ENCODE results near the gene ARPC1B.
"Not testable (repeated sequence)": the region's sequence is repeated elsewhere in the genome, so short reads cannot be mapped to it uniquely, and the experiment has no call there.

ARPC1B gene

DNA sequence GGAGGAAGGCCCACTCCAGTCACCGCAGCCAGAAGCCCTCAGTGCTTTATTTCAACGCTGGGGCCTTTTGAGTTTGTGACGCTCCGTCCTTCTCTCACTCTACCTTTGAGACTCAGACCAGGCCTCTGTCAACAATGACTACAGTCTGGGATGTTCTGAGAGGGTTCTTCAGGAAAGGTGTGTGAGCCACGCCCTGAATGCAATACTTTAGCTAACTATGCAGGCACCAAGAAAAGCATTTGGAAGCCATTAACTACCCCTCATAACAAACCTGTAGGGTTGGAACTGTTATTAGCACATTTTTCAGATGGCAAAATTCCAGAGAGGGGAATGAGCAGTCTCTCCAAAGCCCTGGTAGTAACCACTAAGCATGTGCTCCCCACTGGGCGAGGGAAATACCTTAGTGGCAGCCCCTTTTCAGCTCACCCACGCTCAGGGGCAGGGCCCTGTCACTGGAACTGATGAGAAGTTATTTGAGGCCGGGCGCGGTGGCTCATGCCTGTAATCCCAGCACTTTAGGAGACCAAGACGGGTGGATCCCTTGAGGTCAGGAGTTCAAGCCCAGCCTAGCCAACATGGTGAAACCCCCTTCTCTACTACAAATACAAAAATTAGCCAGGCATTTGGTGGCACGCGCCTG is 5.7 kb upstream of the ARPC1B start:
- no peak for DNase-seq

DNA sequence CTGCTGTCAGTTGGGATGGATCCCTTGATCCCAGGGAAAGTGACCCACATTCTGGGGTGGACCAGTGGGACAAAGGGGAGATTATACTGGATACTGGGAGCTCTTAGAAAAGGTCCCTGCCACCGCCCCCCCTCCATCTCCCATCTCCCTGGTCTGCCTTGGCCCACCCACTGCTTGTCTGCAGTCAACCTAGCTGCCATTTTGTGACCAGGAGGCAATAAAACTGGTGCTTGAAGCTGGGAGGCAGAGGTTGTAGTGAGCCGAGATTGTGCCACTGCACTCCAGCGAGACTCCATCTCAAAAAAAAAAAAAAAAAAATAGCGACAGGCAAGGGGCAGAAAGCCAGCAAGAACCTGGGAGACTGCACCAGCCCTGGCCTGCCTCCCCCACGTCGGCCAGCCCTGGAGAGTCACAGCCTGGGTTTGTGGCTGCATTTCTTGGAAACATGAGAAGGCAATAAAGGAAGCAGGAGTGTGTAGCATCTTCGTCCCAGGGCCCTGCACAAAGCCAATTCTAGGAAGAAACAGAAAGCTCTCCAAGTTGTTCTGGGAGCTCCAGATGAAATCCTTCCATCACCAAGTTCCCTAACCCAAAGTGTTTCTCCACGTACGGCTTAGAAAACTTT is 4.7 kb upstream of the ARPC1B start:
- DNase-seq: no peak

DNA sequence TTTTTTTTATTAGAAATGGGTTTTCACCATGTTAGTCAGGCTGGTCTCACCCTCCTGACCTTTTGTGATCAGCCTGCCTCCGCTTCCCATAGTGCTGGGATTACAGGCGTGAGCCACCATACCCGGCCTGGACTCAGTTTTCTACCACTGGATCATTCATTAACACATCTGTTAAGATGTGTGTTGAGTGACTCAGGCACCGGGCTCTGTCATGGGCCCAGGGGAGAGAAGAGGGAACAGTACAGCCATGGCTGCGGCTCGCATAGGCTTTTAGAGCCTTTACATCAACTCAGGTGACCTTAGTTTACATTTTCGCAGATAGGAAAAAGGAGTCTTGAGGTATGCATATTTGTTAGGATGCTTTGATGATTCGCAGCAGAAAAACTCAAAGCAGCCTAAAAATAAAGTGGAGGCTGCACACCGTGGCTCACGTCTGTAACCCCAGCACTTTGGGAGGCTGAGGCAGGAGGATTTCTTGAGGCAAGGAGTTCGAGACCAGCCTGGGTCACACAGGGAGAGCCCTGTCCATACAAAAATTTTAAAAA is 3.1 kb upstream of the ARPC1B start:
- no peak for DNase-seq

DNA sequence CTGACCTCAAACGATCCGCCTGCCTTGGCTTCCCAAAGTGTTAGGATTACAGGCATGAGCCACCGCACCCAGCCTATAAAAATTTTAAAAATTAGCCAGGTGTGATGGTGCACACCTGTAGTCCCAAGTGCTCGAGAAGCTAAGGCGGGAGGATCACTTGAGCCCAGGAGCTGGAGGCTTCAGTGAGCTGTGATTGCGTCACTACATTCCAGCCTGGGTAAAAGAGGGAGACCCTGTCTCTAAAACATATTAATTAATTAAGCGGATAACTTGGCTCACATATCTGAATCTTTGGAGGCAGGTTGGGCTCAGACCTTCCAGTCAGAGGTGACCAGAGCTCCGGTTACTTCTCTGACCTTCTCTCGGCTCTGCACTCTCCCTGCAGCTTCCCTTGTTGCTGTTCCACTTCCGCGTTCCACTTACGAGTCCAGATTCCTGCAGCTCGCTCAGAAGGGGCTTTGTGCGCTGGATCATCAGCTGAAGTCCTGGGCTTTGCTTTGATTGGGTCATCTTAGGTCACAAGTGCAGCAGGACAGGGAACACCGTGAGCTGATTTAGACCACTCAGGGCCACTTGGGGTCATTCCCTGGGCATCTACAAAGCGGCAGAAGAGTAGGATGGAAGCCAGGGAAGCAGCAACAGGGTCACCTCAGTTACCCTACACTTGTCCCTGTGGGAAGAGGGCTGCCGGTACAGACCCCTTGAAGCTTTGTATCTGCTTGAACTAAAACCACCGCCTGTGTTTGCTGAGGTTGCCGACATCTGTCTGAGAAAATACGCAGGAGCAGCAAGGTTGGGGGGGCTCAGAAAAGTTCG is 2.0 kb upstream of the ARPC1B start:
- peak in 3 of 14 donors; percentile 10 to 16 (median 13) for DNase-seq

DNA sequence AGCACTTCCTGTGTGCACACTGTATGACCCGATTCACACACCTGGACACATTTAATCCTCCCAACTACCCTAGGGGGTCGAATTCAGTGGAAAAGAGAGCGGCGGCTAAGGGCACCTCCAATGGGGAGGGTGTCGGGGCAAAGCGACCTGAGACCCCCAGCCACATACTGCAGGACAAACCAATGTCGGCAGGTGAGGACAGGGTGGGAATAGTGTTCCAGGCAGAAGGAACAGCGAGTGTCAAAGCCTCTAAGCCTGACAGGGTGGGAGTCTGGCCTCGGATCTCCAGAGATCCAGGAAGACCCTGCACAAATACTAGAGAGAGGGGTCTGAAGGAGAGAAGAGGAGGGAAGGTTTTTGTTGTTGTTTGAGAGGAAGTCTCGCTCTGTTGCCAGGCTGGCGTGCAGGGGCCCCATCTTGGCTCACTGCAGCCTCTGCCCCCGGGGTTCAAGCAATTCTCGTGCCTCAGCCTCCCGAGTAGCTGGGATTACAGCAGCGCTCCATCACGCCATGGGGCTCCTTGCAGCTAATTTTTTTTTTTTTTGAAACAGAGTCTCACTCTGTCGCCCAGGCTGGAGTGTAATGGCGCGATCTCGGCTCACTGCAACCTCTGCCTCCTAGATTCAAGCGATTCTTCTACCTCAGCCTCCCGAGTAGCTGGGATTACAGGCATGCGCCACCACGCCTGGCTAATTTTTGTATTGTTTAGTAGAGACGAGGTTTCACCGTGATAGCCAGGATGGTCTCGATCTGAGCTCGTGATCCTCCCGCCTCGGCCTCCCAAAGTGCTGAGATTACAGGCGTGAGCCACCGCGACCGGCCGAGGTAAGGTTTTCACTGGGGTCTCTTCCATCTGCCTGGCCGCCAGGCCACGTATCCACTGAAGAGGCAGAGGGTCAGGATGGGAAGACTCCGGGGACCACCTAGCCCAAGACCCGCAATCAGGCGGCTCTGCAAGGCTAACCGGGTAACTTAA is 1.2 kb upstream of the ARPC1B start:
- DNase-seq: no peak

DNA sequence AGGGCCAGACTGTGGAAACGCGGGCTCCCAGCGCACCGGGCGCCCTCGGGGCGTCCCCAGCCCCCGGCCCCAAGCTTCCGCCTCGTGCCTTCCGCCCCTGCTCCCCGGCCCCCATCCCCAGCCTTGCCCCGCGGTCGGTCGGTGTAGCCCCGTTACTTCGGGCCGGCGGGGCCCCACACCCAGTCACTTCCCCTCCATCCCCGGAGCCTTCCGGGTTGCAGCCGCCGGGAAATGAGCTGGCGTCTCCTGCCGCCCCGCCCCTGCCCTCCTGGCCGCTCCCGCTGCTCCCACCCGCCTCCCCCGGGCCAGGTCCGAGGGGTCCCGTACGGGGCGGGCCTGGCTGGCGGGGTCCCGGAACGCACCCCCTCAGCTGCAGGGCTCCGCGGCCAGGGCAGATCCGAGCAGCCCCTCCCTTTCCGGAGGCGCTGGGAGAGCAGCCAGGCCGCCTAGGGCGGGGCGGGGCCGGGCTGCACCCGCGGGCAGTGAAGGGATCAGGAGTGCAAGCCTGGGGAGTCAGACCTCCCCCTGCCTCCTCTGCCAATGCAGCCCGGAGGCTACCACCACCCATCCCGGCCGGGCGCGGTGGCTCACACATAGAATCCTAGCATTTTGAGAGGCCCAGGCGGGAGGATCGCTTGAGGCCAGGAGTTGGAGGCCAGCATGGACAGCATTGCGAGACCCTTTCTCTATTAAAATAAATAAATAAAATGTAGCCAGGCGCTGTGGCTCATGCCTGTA is 709 bp downstream of the ARPC1B start:
- DNase-seq: peak in 12 of 14 donors; percentile 8 to 72 (median 34)

DNA sequence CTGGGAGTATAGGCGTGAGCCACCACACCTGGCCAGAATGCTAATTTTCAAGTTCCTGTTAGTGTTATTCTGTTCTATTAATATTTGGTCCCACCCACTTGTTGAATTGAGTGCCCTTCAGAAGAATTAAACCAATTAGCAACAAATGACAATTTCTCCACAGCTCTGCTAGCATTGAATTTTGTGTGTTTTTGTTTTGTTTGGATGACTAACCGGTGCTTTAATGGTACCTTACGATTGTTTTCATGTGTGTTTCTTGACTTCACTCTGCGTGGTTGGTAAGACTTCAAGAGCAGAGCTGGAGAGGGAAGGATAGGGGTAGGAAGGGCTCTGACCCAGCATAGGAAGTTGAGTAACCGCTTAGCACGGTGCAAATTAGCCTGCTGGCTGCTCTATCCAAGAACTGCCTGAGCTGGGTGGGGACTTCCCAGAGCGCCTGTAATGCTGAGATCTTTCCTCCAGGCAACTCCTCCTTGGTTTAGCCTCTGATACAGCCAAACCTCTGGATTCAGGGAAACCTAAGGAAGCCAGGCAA is 4.6 kb downstream of the ARPC1B start:
- DNase-seq: peak in 3 of 14 donors; percentile 7 to 12 (median 10)

DNA sequence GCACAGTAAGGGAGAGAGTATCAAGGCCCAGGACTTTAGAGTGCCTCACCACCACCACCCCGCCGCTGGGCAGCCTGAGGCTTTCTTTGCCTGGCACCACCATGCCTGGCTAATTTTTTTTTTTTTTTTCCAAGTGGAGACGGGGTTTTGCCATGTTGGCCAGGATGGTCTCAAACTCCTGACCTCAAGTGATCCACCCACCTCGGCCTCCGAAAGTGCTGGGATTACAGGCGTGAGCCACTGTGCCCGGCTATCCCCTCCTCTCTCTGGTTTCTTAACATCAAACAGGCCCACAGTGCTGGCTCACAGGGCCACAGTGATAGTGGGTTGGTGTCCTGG is 5.1 kb downstream of the ARPC1B start:
- DNase-seq: not testable (repeated sequence)

DNA sequence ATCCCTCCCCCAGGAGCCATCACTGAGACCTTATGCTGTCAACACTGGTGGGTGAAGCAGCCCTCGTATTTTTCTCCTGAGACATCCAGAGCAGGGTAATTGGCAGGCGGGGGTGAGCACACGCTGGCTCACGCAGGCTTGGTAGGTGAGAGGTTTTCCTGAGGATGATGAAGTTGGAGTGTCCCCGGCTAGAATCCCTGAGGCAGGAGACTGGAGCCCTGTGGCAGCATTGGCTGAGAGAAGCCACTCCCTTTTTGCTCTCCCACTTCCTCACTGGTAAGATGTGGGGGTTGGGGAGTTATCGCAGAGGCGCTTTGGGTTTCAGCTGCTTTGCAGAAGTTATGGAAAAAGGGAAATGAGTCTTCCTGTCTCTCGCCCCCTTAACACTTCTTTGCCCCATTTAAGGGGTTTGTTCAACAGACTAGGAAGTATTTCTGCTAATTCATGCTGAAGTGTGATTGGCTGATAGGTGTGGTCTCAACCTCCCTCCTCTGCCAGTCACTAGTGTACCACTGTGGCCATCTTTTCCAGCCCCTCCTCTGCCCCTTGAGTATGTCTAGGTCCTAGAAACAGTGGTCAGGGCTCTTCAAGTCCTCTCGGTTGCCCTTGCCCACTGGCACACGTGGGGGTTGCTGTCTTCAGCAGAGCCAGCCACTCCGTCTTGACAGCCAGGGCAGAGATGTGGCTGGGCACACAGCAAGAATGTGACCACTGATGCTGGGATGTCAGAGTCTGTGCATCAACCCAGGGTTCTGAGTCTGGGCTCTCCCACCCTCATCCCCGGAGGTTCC is 5.7 kb downstream of the ARPC1B start:
- DNase-seq: peak in 7 of 14 donors; percentile 24 to 59 (median 45)

DNA sequence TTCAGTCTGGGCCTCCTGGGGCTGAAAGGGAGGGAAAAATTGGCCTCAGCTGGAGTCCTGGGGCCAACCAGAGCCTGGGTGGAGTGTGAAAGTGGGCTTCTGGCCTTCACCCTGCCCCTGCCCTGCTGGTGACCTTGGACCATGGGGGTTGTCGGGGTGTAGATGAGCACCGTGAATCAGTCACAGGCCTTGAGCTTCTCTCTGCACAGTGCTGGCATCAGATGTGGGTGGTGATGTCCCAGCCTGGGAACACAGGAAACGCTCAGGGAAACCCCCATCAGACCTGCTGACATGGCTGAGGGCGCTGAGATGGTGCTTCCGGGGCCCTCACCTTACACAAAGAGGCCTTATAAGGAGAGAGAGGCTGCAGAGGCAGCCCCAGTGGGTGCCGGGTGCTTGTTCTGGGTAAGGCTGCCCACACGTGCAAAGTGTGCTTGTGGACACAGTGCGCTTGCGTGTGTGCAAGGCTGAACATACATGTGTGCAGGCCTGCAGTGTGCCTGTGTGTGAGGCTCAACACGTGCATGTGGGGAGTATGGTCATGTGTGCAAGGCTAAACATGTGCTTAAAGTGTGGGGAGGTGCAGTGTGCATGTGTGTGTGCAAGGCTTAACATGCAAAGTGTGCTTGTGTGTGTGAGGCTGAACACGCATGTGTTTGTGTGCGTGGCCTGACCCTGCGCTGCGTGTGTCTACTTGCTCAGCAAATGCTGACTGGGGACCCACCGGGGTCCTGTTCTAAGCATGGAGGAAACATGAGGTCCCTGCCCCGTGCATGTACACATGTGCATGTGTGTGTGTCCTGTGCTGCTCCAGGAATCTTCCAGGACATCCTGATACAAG is 6.5 kb downstream of the ARPC1B start:
- no peak for DNase-seq

DNA sequence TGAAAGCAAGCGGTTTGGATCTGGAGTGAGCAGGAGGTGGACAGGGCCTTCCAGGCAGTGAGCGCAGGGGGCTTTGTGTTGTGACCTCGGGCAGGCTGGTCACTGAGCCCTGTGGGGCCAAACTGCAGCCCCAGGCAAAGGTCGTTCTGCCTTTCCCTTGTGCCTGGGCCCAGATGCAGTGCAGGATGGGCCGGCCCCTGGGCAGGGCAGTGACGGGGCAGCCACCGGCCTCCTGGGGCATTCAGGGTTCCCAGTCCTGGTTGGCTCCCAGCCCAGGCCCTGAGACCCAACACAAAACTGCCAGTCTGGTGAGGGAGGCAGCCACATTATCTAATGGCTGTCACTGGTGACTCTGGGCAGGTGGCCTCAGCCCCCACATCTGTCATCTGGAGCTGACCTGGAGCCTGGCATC is 7.1 kb downstream of the ARPC1B start:
- DNase-seq: no peak

DNA sequence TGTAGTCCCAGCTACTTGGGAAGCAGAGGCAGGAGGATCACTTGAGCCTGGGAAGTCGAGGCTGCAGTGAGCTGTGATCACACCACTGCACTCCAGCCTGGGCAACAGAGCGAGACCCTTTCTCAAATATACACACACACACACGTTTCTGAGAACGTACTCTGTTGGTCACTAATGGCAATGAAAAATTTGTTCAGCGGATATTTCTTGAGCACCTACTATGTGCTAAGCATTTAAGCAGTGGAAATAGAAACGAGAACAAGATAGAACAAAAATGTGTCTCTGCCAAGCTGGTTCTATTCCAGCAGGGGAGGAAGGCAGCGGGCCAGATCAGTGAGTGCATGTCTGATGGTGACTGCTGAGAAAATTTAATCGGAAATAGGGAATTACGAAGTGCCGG is 8.7 kb downstream of the ARPC1B start:
- DNase-seq: no peak

DNA sequence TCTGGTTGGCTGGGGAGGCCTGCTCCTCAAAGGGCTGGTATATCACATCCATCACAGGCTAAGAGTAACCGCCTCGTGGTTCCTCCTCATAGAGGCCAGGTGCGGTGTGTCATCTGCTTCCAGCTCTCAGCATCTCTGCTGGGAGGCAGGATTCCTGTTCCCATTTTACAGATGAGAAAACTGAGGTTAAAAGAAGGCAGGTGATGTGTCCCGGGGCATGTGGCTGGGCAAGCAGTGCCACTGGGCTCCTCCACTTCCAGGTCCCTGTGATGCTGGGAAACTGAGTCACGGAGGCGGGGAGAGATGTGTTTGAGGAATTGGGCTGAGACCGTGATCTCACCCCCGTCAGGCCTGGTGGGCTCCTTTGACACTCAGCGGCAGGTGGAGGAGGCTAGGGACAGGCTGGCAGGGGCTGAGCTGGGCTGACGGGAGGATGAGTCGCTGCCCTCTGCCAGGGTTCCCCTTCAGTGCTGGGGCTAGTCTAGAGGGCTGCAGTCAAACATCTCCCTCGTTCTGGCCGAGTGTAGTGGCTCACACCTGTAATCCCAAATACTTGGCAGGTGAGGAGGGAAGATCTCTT is 9.4 kb downstream of the ARPC1B start:
- DNase-seq: no peak

DNA sequence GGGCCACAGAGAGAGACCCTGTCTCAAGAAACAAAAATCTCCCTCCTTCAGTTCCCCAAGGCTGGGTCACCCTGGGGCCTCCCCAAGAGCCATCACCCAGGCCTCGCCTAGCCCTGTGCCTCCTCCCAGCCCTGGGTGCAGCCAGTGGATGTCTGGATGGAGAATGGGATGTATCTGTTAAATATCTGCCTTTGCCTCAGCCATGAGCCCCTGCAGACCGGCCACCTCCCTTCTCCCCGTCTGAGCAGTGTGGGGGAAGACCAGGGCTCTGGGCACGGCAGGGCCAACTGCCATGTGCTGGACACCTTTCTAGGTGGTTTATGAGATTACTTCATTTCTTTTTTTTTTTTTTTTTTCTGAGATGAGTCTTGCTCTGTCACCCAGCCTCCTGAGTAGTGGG is 10.0 kb downstream of the ARPC1B start:
- DNase-seq: no peak

DNA sequence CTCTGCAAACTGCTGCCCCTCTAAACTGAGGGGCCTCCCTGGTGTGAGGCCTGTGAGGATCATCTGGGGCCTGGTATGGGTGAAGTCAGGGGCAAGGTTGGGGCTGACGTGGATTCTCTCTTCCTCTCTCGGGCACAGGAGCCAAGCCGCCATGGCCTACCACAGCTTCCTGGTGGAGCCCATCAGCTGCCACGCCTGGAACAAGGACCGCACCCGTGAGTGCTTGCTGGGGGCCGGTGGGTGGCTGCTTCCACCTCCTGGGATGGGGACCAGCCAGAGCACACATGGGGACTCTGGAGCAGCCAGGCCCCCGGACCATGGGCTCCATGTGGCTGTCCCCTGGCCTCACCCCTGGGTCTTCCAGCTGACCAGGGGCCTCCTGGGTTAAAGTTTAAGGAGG is 11.0 kb downstream of the ARPC1B start:
- DNase-seq: no peak

DNA sequence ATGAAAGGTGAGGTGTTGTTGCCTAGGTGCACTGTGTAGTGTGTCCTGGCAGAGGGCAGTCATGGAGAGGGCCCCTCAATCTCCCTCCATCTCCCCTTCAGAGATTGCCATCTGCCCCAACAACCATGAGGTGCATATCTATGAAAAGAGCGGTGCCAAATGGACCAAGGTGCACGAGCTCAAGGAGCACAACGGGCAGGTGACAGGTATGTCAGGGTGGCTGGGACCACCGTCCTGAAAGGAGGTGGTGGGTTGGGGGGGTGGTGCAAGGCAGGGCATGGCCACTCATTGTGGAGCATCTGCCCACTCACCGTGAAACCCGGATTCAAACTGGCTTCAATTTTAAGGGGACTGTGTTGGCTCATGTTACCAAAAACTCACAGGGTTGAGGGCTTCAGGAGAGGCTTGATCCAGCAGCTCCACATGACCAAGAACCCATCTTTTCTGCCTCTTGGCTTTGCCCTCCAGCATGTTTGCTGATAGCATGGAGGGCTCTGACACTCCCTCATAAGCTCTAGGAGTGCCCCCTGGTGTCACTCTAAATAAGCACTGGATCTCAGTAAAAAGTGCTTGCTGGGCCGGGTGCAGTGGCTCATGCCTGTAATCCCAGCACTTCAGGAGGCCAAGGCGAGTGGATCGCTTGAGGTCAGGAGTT is 12.2 kb downstream of the ARPC1B start:
- DNase-seq: no peak

DNA sequence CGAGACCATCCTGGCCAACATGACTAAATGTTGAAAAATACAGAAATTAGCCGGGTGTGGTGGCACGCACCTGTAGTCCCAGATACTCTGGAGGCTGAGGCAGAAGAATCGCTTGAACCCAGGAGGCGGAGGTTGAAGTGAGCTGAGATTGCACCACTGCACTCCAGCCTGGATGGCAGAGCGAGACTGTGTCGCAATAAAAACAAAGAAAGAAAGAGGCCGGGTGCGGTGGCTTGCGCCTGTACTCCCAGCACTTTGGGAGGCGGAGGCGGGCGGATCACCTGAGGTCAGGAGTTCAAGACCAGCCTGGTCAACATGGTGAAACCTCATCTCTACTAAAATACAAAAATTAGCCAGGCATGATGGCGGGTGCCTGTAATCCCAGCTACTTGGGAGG is 12.7 kb downstream of the ARPC1B start:
- DNase-seq: not testable (repeated sequence)

DNA sequence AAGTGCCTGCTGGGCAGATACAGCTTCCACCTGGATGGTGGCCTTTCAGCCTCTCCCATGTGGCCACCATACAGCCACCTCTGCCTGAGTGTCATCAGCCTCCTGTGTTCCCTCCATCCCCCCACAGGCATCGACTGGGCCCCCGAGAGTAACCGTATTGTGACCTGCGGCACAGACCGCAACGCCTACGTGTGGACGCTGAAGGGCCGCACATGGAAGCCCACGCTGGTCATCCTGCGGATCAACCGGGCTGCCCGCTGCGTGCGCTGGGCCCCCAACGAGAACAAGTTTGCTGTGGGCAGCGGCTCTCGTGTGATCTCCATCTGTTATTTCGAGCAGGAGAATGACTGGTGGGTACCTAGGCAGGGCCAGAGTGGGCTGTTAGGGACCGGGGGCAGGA is 13.4 kb downstream of the ARPC1B start:
- DNase-seq: no peak
